Measurements from ENCODE around the gene OR51V1.

Gene OR51V1

GRCh38 chr11:5238486-5238885 is 38.0 kb upstream of the OR51V1 start:
- in situ Hi-C loops (cut with MboI; ENCODE audit: low pct_unique_long_range_greater_than_20kb, low sequenced_read_pairs, unreplicated experiment): no loop called here

GRCh38 chr11:5237420-5237819 is 36.9 kb upstream of the OR51V1 start:
- TF ChIP-seq CTCF (IDR thresholded peaks at IDR 0.05; ENCODE audit: extremely low read depth, insufficient read depth, missing control alignments): no peak
- DNase-seq (ENCODE audit: low spot score): no peak
- in situ Hi-C loops (cut with MboI; ENCODE audit: low pct_unique_long_range_greater_than_20kb, low sequenced_read_pairs, unreplicated experiment): no loop called here

More at GRCh38 chr11:5238486-5238885, 38.0 kb upstream of the OR51V1 start:
- DNase-seq (ENCODE audit: low spot score): no peak
- TF ChIP-seq CTCF (IDR thresholded peaks at IDR 0.05; ENCODE audit: extremely low read depth, insufficient read depth, missing control alignments): no peak

- in situ Hi-C loops (cut with MboI; ENCODE audit: low pct_unique_long_range_greater_than_20kb, low sequenced_read_pairs, unreplicated experiment): no loop called here
- no peak for DNase-seq (ENCODE audit: low spot score)
- TF ChIP-seq CTCF (IDR thresholded peaks at IDR 0.05; ENCODE audit: extremely low read depth, insufficient read depth, missing control alignments): no peak
These were observed 35.0 kb upstream of the OR51V1 start for GRCh38 chr11:5235364-5236095.

- in situ Hi-C loops (cut with MboI; ENCODE audit: low pct_unique_long_range_greater_than_20kb, low sequenced_read_pairs, unreplicated experiment): no loop called here
- DNase-seq (ENCODE audit: low spot score): peak; percentile 7
- TF ChIP-seq CTCF (IDR thresholded peaks at IDR 0.05; ENCODE audit: extremely low read depth, insufficient read depth, missing control alignments): no peak
These were observed 33.9 kb upstream of the OR51V1 start, which contains the start of gene HBD for GRCh38 chr11:5234381-5234834. Gene HBD, minus strand, starts transcription at chr11:5234483. Its CDS starts 50 bp downstream, at chr11:5234433.

GRCh38 chr11:5233307-5233706 is 32.8 kb upstream of the OR51V1 start:
- DNase-seq (ENCODE audit: low spot score): no peak
- in situ Hi-C loops (cut with MboI; ENCODE audit: low pct_unique_long_range_greater_than_20kb, low sequenced_read_pairs, unreplicated experiment): no loop called here

GRCh38 chr11:5232821-5233220 is 32.3 kb upstream of the OR51V1 start:
- no peak for TF ChIP-seq CTCF (IDR thresholded peaks at IDR 0.05; ENCODE audit: extremely low read depth, insufficient read depth, missing control alignments)
- in situ Hi-C loops (cut with MboI; ENCODE audit: low pct_unique_long_range_greater_than_20kb, low sequenced_read_pairs, unreplicated experiment): no loop called here
- no peak for DNase-seq (ENCODE audit: low spot score)

More at GRCh38 chr11:5233307-5233706, 32.8 kb upstream of the OR51V1 start:
- TF ChIP-seq CTCF (IDR thresholded peaks at IDR 0.05; ENCODE audit: extremely low read depth, insufficient read depth, missing control alignments): no peak

All from GM13977 (cell line).